Activated CD8-positive, alpha-beta memory T cell treated with anti-CD3 and anti-CD28 coated beads for 48 hours (primary cell): ENCODE measurements around the gene TECTB.

Experiments used
- DNase-seq, 3 experiments: peaks; one replicate each; pipeline ENCODE4 v3.0.0-alpha.2; 2020; ENCODE audit warnings: low read depth in 2 of 3, low spot score in 2 of 3

The TECTB gene

DNA sequence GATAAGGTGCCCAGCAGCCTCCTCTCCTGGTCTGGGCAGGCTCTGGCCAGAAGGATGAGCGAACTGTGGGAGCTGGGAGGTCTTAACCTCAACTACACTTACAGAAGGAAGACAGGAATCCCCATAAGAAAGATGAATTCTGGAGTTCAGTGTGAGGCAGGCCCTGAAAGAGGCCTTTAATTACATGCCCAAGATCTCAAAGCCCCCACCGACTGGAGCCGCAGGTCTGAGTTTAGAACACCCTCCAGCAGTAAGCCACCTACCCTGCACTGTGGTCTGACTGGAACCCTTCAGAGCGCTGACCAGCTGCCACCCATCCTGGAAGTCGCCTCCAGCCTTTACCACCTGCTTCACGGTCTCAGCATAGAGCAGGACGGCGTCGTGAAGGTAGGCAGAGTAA, 62.5 kb downstream of the TECTB start:
- DNase-seq = no peak

DNA sequence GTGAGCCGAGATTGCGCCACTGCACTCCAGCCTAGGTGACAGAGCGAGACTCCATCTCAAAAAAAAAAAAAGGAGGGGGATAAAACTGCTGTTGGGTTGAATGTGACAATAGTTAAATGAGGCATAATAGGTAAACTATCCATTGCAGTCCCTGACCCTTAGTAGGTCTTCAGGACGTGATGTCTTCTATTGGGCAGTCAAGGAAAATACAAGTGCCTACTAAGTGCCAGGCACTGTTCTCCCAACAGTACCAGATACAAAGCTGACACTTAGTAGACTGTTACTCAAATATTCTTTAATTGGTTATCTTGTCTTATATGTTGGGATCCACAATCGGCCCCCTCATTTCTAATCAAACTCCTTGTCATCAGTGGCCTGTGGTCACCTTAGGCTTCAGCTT, 63.6 kb downstream of the TECTB start:
- DNase-seq = no peak

- DNase-seq = no peak
Observed at GRCh38 chr10:112347709-112348671, 64.8 kb downstream of the TECTB start.

DNA sequence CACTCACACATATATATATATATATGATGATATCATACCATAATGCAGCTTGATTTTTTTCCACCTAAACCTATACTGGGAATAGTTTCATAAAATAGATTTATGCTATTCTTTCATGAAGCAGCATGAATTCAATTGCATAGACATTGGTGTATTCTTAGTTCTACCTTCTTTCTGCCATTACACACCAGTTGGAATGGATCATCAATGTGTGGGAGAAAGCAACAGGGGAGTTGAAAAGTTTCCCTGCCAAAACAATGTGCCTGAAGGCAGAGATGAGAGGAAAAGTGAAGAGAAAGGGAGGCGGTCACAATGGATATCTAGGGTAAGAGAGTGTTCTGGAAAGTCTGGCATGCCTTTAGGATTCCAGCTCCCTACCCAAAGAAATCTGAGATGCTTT, 65.6 kb downstream of the TECTB start:
- no peak for DNase-seq

GRCh38 chr10:112349521-112350085, 66.4 kb downstream of the TECTB start:
- DNase-seq = no peak

GRCh38 chr10:112351146-112351545, 67.9 kb downstream of the TECTB start:
- DNase-seq = no peak

- DNase-seq = no peak
Observed at GRCh38 chr10:112352044-112352443, 68.8 kb downstream of the TECTB start.

GRCh38 chr10:112353046-112353445, 69.8 kb downstream of the TECTB start:
- DNase-seq = no peak
